ENCODE data around the gene SLC30A10. TPM values are rescaled to one million over a fixed set of nuclear protein-coding genes. Genes with fewer than 3 reads are reported as not detected.
"Not testable (repeated sequence)": the region's sequence is repeated elsewhere in the genome, so short reads cannot be mapped to it uniquely, and the experiment has no call there.

SLC30A10 gene
- total and polyA plus RNA-seq, 2 donors (not counting 1 experiment from before 2014, with no cell fraction given) = 0.06 TPM; not detected in 1

GRCh38 chr1:219871427-219872057 is 56.8 kb downstream of the SLC30A10 start:
- ChIA-PET POLR2A (no interaction called here), CTCF (no interaction called here)
- TF ChIP-seq, protein P1, sequence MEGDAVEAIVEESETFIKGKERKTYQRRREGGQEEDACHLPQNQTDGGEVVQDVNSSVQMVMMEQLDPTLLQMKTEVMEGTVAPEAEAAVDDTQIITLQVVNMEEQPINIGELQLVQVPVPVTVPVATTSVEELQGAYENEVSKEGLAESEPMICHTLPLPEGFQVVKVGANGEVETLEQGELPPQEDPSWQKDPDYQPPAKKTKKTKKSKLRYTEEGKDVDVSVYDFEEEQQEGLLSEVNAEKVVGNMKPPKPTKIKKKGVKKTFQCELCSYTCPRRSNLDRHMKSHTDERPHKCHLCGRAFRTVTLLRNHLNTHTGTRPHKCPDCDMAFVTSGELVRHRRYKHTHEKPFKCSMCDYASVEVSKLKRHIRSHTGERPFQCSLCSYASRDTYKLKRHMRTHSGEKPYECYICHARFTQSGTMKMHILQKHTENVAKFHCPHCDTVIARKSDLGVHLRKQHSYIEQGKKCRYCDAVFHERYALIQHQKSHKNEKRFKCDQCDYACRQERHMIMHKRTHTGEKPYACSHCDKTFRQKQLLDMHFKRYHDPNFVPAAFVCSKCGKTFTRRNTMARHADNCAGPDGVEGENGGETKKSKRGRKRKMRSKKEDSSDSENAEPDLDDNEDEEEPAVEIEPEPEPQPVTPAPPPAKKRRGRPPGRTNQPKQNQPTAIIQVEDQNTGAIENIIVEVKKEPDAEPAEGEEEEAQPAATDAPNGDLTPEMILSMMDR (IDR thresholded peaks at IDR 0.05) = no peak
- TF ChIP-seq EZH2 (IDR thresholded peaks at IDR 0.05; ENCODE audit: borderline replicate concordance, insufficient read depth, low read depth, low read length, poor library complexity, severe bottlenecking) = no peak
- DNase-seq = no peak
- Histone ChIP-seq H2AFZ (ENCODE audit: insufficient read depth, low read depth, low read length, poor library complexity, severe bottlenecking) (no peak overlapping the region), H3K27ac (ENCODE audit: low read length in 2 of 2) (no peak overlapping the region), H3K36me3 (replicated peaks in 1 of 2; ENCODE audit: control extremely low read depth in 1 of 2, control insufficient read depth in 1 of 2, extremely low read depth in 1 of 2, insufficient read depth in 2 of 2, low read length in 1 of 2) (no peaks in the 10 kb centered on the region), H3K4me1 (ENCODE audit: control insufficient read depth in 2 of 2, insufficient read depth in 2 of 2, low read length in 2 of 2) (no peaks in the 10 kb centered on the region), H3K27me3 (replicated peaks in 1 of 4; ENCODE audit: control extremely low read depth in 1 of 4, control insufficient read depth in 3 of 4, insufficient read depth in 4 of 4, low read length in 3 of 4) (no peaks in the 10 kb centered on the region), H3K4me3 (ENCODE audit: control extremely low read depth in 1 of 5, extremely low read depth in 1 of 5, insufficient read depth in 1 of 5, low read depth in 2 of 5, low read length in 4 of 5) (no peak overlapping the region), H4K20me1 (ENCODE audit: control insufficient read depth, insufficient read depth, low read length, poor library complexity, severe bottlenecking) (no peaks in the 10 kb centered on the region), H3K4me2 (replicated peaks; ENCODE audit: low read depth, low read length, poor library complexity, severe bottlenecking) (no peak overlapping the region), H3K79me2 (ENCODE audit: control insufficient read depth, insufficient read depth, low read length) (no peaks in the 10 kb centered on the region), H3K9ac (ENCODE audit: low read length) (no peak overlapping the region), H3K9me3 (ENCODE audit: control extremely low read depth in 1 of 3, control insufficient read depth in 2 of 3, insufficient read depth in 1 of 3, low read length in 2 of 3) (no peaks in the 10 kb centered on the region)
- Mint-ChIP-seq H3K4me3 (no peak overlapping the region), H3K27ac (no peak overlapping the region), H3K27me3 (peaks cover 12% of the 10 kb centered on the region), H3K9me3 (ENCODE audit: insufficient read depth) (no peaks in the 10 kb centered on the region), H3K4me1 (no peaks in the 10 kb centered on the region)
- ATAC-seq (ENCODE audit: low read depth) = no peak
- intact Hi-C loops (cut with micrococcal nuclease) = no loop called here
- WGBS (ENCODE audit: insufficient coverage) = no CpG with 5 or more reads among the region's 3 CpGs

- H3K27me3 Mint-ChIP-seq; CTCF ChIA-PET; H3K9me3 Mint-ChIP-seq (ENCODE audit: insufficient read depth): not testable (repeated sequence)
Measured at GRCh38 chr1:219868615-219869014, 59.7 kb downstream of the SLC30A10 start.

More at GRCh38 chr1:219868615-219869014, 59.7 kb downstream of the SLC30A10 start:
- H3K4me1 Mint-ChIP-seq; H3K4me2 ChIP-seq (replicated peaks; ENCODE audit: low read depth, low read length, poor library complexity, severe bottlenecking); H3K36me3 ChIP-seq (replicated peaks in 1 of 2; ENCODE audit: control extremely low read depth in 1 of 2, control insufficient read depth in 1 of 2, extremely low read depth in 1 of 2, insufficient read depth in 2 of 2, low read length in 1 of 2); intact Hi-C loops (cut with micrococcal nuclease); H3K9me3 ChIP-seq (ENCODE audit: control extremely low read depth in 1 of 3, control insufficient read depth in 2 of 3, insufficient read depth in 1 of 3, low read length in 2 of 3); H2AFZ ChIP-seq (ENCODE audit: insufficient read depth, low read depth, low read length, poor library complexity, severe bottlenecking); H3K9ac ChIP-seq (ENCODE audit: low read length); H3K4me3 Mint-ChIP-seq; POLR2A ChIA-PET; H3K27ac Mint-ChIP-seq; H3K27me3 ChIP-seq (replicated peaks in 1 of 4; ENCODE audit: control extremely low read depth in 1 of 4, control insufficient read depth in 3 of 4, insufficient read depth in 4 of 4, low read length in 3 of 4); DNase-seq; H3K4me1 ChIP-seq (ENCODE audit: control insufficient read depth in 2 of 2, insufficient read depth in 2 of 2, low read length in 2 of 2); ATAC-seq (ENCODE audit: low read depth); H3K79me2 ChIP-seq (ENCODE audit: control insufficient read depth, insufficient read depth, low read length); H3K27ac ChIP-seq (ENCODE audit: low read length in 2 of 2); H4K20me1 ChIP-seq (ENCODE audit: control insufficient read depth, insufficient read depth, low read length, poor library complexity, severe bottlenecking); H3K4me3 ChIP-seq (ENCODE audit: control extremely low read depth in 1 of 5, extremely low read depth in 1 of 5, insufficient read depth in 1 of 5, low read depth in 2 of 5, low read length in 4 of 5): not testable (repeated sequence)
- no CpG with 5 or more reads among the region's 3 CpGs for WGBS (ENCODE audit: insufficient coverage)

Small RNA genes within 50 kb of the gene (small RNA-seq; reads per million reads assigned to genes)
- gene RF00012 (ENCODE audit: insufficient read length, low read depth, low replicate concordance) = not detected

Other genes starting within 250 kb of the SLC30A10 start
- gene EPRS1, start 117.9 kb upstream of the SLC30A10 start, total RNA-seq = 56.9 and 61.7 TPM in 2 replicates
- gene EPRS1, start 117.9 kb upstream of the SLC30A10 start, polyA plus RNA-seq = 13.6 and 17.3 TPM in 2 replicates
- gene BPNT1, start 161.2 kb upstream of the SLC30A10 start, total RNA-seq = 18.3 and 21.4 TPM in 2 replicates
- gene BPNT1, start 161.2 kb upstream of the SLC30A10 start, polyA plus RNA-seq = 13.3 and 24.4 TPM in 2 replicates
- gene IARS2, start 165.6 kb upstream of the SLC30A10 start, total RNA-seq = 35.6 and 36.5 TPM in 2 replicates
- gene IARS2, start 165.6 kb upstream of the SLC30A10 start, polyA plus RNA-seq = 8.8 and 9.0 TPM in 2 replicates